HG03460 (cell line): ENCODE measurements around the gene PDZD8.
"Not testable (repeated sequence)": the region's sequence is repeated elsewhere in the genome, so short reads cannot be mapped to it uniquely, and the experiment has no call there.

ENCODE experiments used
- ATAC-seq: cut with Tn5 transposase; IDR thresholded peaks from one replicate; pipeline ENCODE4 v1.9.1; 2021; ENCODE audit not compliant: unreplicated experiment

PDZD8 gene

GRCh38 chr10:117256910-117257309 is 118.3 kb downstream of the PDZD8 start:
- ATAC-seq: no peak

GRCh38 chr10:117255835-117256460 is 119.3 kb downstream of the PDZD8 start:
- no peak for ATAC-seq

GRCh38 chr10:117254774-117255735 is 120.2 kb downstream of the PDZD8 start:
- no peak for ATAC-seq

- ATAC-seq: no peak
These were observed 120.9 kb downstream of the PDZD8 start for GRCh38 chr10:117254338-117254737.

GRCh38 chr10:117253908-117254307 is 121.3 kb downstream of the PDZD8 start:
- no peak for ATAC-seq

GRCh38 chr10:117250411-117250810 is 124.8 kb downstream of the PDZD8 start:
- no peak for ATAC-seq

GRCh38 chr10:117249493-117250093 is 125.6 kb downstream of the PDZD8 start:
- peak; percentile 78 for ATAC-seq

- ATAC-seq: no peak
These were observed 126.3 kb downstream of the PDZD8 start for GRCh38 chr10:117248750-117249465.

GRCh38 chr10:117246997-117247671 is 128.1 kb downstream of the PDZD8 start:
- no peak for ATAC-seq

- no peak for ATAC-seq
These were observed 132.8 kb downstream of the PDZD8 start for GRCh38 chr10:117242463-117242832.

GRCh38 chr10:117241541-117242462 is 133.4 kb downstream of the PDZD8 start:
- no peak for ATAC-seq

GRCh38 chr10:117240621-117241529 is 134.4 kb downstream of the PDZD8 start, which contains the start of gene SLC18A2:
SLC18A2 (plus strand) TSS chr10:117241114; CDS start chr10:117241694, 580 bp downstream.
- no peak for ATAC-seq

GRCh38 chr10:117239721-117240620 is 135.3 kb downstream of the PDZD8 start:
- ATAC-seq: no peak

GRCh38 chr10:117239051-117239450 is 136.2 kb downstream of the PDZD8 start:
- no peak for ATAC-seq

GRCh38 chr10:117237401-117237991 is 137.7 kb downstream of the PDZD8 start:
- no peak for ATAC-seq

- ATAC-seq: not testable (repeated sequence)
These were observed 145.1 kb downstream of the PDZD8 start for GRCh38 chr10:117230107-117230506.

- ATAC-seq: no peak
These were observed 147.0 kb downstream of the PDZD8 start for GRCh38 chr10:117228210-117228609.
